Cardiac muscle cell (in vitro differentiated cells and primary cell): ENCODE measurements around the gene ABI1. TPM values are rescaled to one million over a fixed set of nuclear protein-coding genes. Genes with fewer than 3 reads are reported as not detected.
A peak's percentile ranks its signal among the peaks of the same experiment; 100 is the strongest.

Experiments
- DNase-seq, 2 donors: peaks; one replicate each; pipeline versions ENCODE4 v3.0.0 to v3.0.0-alpha.2; 2010 to 2017; ENCODE audit warnings: low read depth in 1 of 2, low spot score in 1 of 2
- H3K27ac ChIP-seq: fragments of 200-600 bp; sonication (generic); 2 replicates; pipeline ENCODE4 v1.5.1; 2016
- H3K27me3 ChIP-seq: fragments of 200-600 bp; sonication (generic); 2 replicates; pipeline ENCODE4 v1.6.0; 2016; ENCODE audit warnings: control low read depth
- H3K36me3 ChIP-seq: fragments of 200-600 bp; sonication (generic); 2 replicates; pipeline ENCODE4 v1.5.1; 2016; ENCODE audit warnings: control low read depth
- H3K4me1 ChIP-seq: fragments of 200-600 bp; sonication (generic); 2 replicates; pipeline ENCODE4 v1.8.1; 2017; ENCODE audit warnings: low read depth, mild to moderate bottlenecking, mixed run types
- H3K4me3 ChIP-seq: fragments of 200-600 bp; sonication (generic); 2 replicates; pipeline ENCODE4 v1.5.1; 2016; ENCODE audit warnings: mild to moderate bottlenecking
- H3K9me3 ChIP-seq: fragments of 200-600 bp; sonication (generic); 2 replicates; pipeline ENCODE4 v1.5.1; 2017; ENCODE audit warnings: low read depth, mild to moderate bottlenecking, control low read depth
- polyA plus RNA-seq: library from polyadenylated mRNA; unstranded; fragments of >200 nt; fragmentation: Nextera tagmentation; extraction: Ambion mirVana; gene quantifications from 2 replicates; pipeline ENCODE4 v1.2.1, GENCODE V29; 2016
- total RNA-seq: library from RNA; depleted of rRNA; stranded (reverse); fragments of >200 nt; gene quantifications from 2 replicates; pipeline ENCODE4 v1.2.3, GENCODE V29; 2016
- TF ChIP-seq, protein P1 (sequence below): IDR thresholded peaks from 2 replicates; pipeline ENCODE4 v1.5.1; 2012; ENCODE audit warnings: low read depth, mild to moderate bottlenecking, low read length

The ABI1 gene
- total and polyA plus RNA-seq, 2 experiments from 2014 or later, result 36.8 to 38.7 TPM

DNA sequence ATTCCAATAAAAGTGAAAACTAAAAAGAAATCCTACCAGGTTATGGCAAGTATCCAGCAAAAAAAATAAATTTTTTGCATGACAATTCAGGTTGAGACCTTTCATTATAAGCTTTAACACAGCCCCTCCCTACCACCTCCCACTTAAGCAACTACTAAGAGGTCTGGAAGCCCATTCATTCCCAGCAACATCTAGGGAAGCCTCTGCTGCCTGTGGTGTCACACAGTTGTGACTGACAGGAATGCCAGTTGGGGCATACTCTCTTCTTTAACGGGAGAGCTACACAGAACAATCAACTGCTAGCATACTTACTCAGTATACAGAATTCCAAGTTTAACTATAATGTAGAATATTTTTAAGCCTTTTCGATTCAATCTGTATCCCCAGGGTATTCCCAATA lies 27.8 kb downstream of the ABI1 start:
- Histone ChIP-seq H3K4me3 (no peak overlapping the region), H3K27me3 (no peaks in the 10 kb centered on the region), H3K4me1 (peaks cover 6% of the 10 kb centered on the region), H3K9me3 (no peaks in the 10 kb centered on the region), H3K27ac (no peak overlapping the region), H3K36me3 (no peaks in the 10 kb centered on the region)
- TF ChIP-seq, protein P1, sequence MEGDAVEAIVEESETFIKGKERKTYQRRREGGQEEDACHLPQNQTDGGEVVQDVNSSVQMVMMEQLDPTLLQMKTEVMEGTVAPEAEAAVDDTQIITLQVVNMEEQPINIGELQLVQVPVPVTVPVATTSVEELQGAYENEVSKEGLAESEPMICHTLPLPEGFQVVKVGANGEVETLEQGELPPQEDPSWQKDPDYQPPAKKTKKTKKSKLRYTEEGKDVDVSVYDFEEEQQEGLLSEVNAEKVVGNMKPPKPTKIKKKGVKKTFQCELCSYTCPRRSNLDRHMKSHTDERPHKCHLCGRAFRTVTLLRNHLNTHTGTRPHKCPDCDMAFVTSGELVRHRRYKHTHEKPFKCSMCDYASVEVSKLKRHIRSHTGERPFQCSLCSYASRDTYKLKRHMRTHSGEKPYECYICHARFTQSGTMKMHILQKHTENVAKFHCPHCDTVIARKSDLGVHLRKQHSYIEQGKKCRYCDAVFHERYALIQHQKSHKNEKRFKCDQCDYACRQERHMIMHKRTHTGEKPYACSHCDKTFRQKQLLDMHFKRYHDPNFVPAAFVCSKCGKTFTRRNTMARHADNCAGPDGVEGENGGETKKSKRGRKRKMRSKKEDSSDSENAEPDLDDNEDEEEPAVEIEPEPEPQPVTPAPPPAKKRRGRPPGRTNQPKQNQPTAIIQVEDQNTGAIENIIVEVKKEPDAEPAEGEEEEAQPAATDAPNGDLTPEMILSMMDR, result no peak
- DNase-seq, result peak in 1 of 2 donors; percentile 14

DNA sequence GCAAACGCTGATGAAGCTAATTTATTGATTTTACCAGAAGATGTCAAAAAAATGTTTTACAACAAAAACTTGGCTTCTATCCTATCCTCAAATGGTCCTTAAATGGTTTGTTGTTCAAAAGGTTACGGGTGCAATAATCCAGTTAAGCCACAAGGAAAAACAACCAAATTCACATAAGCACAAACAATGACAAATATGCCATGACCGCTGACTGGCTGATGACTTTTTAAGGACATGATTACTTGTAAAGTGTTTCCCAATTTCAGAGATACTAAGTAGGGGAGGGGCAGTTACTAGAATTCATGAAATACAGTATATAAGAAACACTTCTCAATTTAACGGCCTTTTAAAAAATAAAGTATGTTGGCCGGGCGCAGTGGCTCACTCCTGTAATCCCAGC lies 28.8 kb downstream of the ABI1 start:
- DNase-seq, result no peak
- Histone ChIP-seq H3K27ac (no peak overlapping the region), H3K4me3 (no peak overlapping the region), H3K4me1 (peaks cover 6% of the 10 kb centered on the region), H3K36me3 (no peaks in the 10 kb centered on the region), H3K9me3 (no peaks in the 10 kb centered on the region), H3K27me3 (no peaks in the 10 kb centered on the region)
- TF ChIP-seq, protein P1, result no peak

DNA sequence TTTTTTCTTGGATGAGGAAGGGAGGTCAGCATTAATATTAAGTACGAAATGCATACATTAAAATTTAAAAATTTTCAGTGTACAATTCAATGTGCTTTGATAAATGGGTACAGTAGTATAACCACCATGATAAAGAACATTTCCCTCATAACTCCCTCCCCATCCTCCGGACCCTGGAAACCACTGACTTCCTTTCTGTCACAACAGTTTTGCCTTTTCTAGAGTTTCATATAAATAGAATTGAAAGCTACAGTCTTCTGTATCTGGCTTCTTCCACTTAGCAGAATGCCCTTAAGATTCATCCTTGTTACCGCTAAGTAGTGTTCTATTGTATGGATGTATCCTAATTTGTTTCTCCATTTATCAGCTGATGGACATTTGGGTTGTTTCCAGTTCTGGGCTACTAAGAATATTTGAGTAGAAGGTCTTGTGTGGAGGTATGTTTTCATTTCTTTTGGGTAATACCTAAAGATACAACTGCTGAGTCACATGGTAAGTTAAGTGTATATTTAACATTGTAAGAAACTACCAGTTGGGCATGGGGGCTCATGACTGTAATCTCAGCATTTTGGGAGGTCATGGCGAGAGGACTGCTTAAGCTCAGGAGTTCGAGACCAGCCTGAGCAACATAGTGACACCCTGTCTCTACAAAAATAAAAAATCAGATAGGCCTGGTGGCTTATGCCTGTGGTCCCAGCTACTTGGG lies 30.8 kb downstream of the ABI1 start:
- TF ChIP-seq, protein P1, result no peak
- no peaks in the 10 kb centered on the region for H3K27me3 ChIP-seq
- peaks cover 6% of the 10 kb centered on the region for H3K4me1 ChIP-seq
- no peaks in the 10 kb centered on the region for H3K36me3 ChIP-seq
- no peak for DNase-seq
- H3K27ac ChIP-seq, result no peak overlapping the region
- no peak overlapping the region for H3K4me3 ChIP-seq
- H3K9me3 ChIP-seq, result no peaks in the 10 kb centered on the region

DNA sequence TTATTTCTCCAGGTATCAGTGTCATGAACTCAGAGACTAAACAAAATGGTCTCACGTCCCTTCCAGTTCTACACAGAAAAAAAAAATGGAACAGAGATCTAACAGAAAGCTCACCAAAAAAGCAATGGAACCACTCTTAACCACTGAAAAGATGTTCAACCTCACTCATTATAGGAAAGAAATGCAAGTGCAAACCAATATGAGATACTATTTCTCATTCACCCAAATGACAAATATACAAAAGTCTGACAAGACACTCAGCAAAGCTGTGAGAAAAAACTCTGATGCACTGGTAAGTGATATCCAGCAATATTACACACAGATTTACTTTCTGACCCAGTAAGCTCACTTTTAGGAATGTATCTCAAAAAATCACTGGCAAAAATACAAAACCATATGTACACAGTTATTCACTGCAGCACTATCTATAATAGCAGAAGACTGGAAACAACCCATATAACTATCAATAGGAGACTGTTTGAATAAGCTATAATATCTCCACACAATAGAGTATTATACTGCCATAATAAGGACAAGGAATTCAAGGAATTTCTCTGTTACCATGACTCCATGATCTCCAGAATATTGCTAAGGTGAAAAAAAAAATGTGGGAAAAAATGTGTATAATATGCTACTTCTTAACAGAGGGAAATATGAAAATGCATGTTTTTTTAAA lies 36.6 kb downstream of the ABI1 start:
- no peak for DNase-seq
- H3K27ac ChIP-seq, result no peak overlapping the region
- H3K36me3 ChIP-seq, result no peaks in the 10 kb centered on the region

DNA sequence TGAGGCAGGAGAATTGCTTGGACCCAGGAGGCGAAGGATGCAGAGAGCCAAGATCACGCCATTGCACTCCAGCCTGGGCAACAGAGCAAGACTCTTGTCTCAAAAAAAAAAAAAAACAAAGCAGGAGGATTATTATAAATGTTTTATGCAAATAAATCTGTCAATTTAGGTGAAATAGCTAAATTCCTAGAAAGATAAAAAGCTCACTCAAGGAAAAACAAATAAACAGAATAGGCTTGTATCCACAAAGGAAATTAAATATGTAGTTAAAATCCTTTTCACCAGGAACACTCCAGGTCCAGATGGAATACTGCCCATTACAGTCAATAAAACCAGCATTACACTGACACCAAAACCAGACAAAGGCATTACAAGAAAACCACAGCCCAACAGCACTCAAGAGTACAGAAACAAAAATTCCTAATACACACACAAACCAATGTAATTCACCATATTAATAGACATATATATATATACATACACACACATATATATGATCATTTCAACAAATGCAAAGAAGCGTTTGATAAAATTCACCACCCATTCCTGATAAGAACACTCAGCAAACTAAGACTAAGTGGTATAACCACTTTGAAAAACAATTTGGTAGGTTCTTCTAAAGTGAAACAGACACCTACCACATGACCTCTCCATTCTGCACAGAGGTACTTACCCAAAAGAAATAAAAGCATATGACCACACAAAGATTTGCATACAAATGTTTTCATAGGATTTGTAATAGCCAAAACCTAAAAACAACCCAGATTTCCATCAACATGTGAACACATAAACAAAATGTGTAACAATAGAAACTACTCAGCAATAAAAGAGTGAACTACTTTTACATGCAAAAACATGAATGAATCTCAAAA lies 38.8 kb downstream of the ABI1 start:
- DNase-seq, result no peak
- no peaks in the 10 kb centered on the region for H3K36me3 ChIP-seq
- TF ChIP-seq, protein P1, result no peak

More for the DNA sequence above, 36.6 kb downstream of the ABI1 start:
- no peaks in the 10 kb centered on the region for H3K9me3 ChIP-seq
- no peak overlapping the region for H3K4me3 ChIP-seq
- no peaks in the 10 kb centered on the region for H3K27me3 ChIP-seq
- TF ChIP-seq, protein P1, result no peak
- peaks cover 4% of the 10 kb centered on the region for H3K4me1 ChIP-seq

More for the DNA sequence above, 38.8 kb downstream of the ABI1 start:
- H3K4me1 ChIP-seq, result peaks cover 7% of the 10 kb centered on the region
- no peaks in the 10 kb centered on the region for H3K27me3 ChIP-seq
- H3K4me3 ChIP-seq, result no peak overlapping the region
- H3K27ac ChIP-seq, result no peak overlapping the region
- no peaks in the 10 kb centered on the region for H3K9me3 ChIP-seq
